NT2/D1 (cell line): ENCODE measurements around the gene ASPG.

Experiments
- YY1 ChIP-seq: IDR thresholded peaks from 2 replicates; pipeline ENCODE4 v1.6.1; 2011; ENCODE audit not compliant: insufficient read length, insufficient read depth
- ZNF274 ChIP-seq: IDR thresholded peaks from 2 replicates; pipeline ENCODE4 v1.6.1; 2011; ENCODE audit warnings: mild to moderate bottlenecking, low read depth, low read length

- TF ChIP-seq ZNF274 (no peak), YY1 (no peak)
Observed at GRCh38 chr14:104162495-104162894, 77.0 kb downstream of the ASPG start.
